Measurements from ENCODE around the gene GNPTG. TPM values are rescaled to one million over a fixed set of nuclear protein-coding genes. Genes with fewer than 3 reads are reported as not detected.

The GNPTG gene
- 26.2 to 39.2 TPM (median 34.4 TPM) in 5 replicates for total RNA-seq (2022; extraction: Qiagen RNA extraction; ENCODE audit: low read depth)

DNA sequence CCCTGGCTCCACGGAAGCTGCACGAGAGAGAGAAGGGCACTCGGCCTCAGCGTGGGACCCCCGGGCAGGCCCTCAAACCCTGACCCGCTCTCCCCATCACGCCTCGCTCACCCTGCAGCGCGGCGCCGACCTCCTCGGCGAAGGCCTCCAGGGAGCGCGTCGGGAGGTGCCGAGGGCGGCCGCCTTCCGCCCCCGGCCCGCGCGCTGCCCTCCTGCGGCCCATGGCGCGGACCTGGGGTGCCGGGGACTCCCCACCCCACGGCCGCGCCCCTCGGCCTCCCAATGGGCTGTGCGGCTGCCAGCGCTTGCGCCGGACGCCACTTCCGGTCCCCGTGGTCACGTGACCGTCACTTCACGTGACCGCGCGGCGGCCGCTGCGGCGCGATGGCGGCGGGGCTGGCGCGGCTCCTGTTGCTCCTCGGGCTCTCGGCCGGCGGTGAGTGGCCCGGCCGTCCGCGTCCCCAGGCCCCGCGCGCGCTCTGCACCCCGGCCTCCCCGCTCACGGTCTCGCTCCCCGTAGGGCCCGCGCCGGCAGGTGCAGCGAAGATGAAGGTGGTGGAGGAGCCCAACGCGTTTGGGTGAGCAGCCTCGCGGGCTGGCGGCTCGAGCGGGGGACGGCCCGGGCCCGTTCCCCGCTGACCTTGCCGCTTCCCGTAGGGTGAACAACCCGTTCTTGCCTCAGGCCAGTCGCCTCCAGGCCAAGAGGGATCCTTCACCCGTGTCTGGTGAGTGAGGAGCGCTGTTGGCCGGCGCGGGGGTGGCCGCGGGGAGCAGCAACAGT is at the start of gene GNPTG, which contains the start of gene TSR3:
Gene GNPTG, plus strand, starts transcription at position 350 of the 781 bp plus-strand sequence. Its CDS starts 35 bp downstream, at position 385.
Gene TSR3, minus strand, starts transcription at position 297 of the 781 bp plus-strand sequence. Its CDS starts 74 bp downstream, at position 223.

DNA sequence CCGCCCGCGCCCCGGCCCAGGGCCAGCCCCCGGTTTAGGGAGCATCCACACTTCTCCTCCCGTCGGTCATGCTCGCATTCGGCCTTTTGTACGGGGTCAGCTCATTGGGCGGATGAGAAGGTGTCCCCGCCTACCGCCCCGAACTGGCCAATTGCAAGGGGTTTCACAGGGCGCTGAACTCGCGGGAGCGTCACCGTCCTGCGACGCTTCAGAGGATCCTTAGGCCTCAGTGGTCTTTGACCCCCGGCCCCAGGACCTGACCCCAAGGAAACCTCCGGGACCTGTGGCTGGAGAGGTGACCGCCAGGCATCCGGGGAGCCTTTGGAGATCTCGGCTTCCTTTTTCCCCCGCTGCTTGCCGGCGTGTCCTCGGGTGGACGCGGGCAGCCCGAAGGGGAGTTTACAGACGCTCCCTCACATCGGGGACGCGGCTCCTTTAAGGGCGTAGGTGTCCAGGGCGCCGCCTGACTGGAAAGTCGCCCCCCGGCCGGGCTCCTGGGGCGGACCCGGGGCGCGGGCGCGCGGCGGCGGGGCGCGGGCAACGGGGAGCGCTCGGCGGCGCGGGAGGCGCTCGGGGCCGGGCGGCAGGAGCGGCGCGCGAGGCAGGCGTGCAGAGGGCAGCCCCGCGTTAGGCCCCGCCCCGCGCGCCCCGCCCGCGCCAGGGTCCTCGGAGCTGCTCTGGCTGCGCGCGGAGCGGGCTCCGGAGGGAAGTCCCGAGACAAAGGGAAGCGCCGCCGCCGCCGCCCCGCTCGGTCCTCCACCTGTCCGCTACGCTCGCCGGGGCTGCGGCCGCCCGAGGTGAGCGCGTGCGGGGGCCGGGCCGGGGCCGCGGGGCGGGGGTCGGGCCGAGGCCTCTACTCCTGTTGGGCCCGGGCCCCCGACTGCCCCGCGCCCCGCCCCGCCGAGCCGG is 42.5 kb upstream of the GNPTG start, which contains the start of gene UBE2I:
Gene UBE2I, plus strand, starts transcription at position 660 of the 909 bp plus-strand sequence. CDS start 4,395 bp downstream, outside the sequence.

DNA sequence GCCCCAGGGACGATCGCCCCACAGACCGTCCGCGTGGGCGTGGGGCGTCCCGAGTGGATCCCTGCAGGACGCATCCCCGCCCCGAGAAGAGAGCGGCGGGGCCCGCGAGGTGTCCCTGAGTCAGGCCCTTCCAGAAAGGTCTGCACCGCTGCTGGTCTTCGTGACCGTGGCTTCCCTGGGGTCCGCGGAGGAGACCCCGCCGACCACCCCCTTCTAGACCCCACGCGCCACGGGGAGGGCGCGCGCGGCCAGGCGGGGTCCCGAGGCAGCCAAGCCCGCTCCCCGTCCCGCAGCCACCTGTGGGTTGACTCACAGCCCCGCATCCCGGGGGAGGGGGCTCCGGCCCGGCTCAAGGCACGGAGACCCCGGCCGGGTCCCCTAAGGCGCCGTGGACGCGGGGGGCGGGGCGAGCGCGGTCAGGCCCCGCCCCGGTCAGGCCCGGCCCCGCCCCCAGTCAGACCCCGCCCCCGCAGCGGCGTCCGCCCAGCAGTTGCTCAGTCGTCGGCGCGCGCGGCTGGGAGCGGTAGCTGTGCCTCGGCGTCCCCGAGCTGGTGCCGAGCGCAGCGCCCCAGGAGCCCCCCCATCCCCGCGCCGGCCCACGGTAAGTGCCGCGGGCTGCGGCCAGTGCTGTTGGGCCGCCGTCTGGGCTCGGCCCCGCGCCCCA is 18.4 kb upstream of the GNPTG start, which contains the start of gene BAIAP3:
Gene BAIAP3, plus strand, starts transcription at position 497 of the 664 bp plus-strand sequence. CDS start 4,905 bp downstream, outside the sequence.

Other genes with a start within 250 kb of the GNPTG start
- gene CACNA1H, start 198.8 kb upstream of the GNPTG start, total RNA-seq (2022; extraction: Qiagen RNA extraction; ENCODE audit: low read depth) = 12.4 to 19.8 TPM (median 18.4 TPM) in 5 replicates
- 0.15 to 0.16 TPM in 2 of 5 replicates, not detected in the others for gene TPSG1, start 126.7 kb upstream of the GNPTG start, total RNA-seq (2022; extraction: Qiagen RNA extraction; ENCODE audit: low read depth)
- gene TPSB2, start 121.7 kb upstream of the GNPTG start, total RNA-seq (2022; extraction: Qiagen RNA extraction; ENCODE audit: low read depth) = 0.13 TPM in 1 of 5 replicates, not detected in the others
- gene TPSAB1, start 111.2 kb upstream of the GNPTG start, total RNA-seq (2022; extraction: Qiagen RNA extraction; ENCODE audit: low read depth) = 0.09 TPM in 1 of 5 replicates, not detected in the others
- 0.15 TPM in 1 of 5 replicates, not detected in the others for gene TPSD1, start 95.9 kb upstream of the GNPTG start, total RNA-seq (2022; extraction: Qiagen RNA extraction; ENCODE audit: low read depth)
- 150 to 195 TPM (median 172 TPM) in 5 replicates for gene UBE2I, start 42.3 kb upstream of the GNPTG start, total RNA-seq (2022; extraction: Qiagen RNA extraction; ENCODE audit: low read depth)
- gene BAIAP3, start 18.3 kb upstream of the GNPTG start, total RNA-seq (2022; extraction: Qiagen RNA extraction; ENCODE audit: low read depth) = 0.94 to 1.5 TPM (median 1.3 TPM) in 5 replicates
- gene TSR3, start 53 bp upstream of the GNPTG start, total RNA-seq (2022; extraction: Qiagen RNA extraction; ENCODE audit: low read depth) = 58.1 to 93.9 TPM (median 88.2 TPM) in 5 replicates
- 21.4 to 34.4 TPM (median 30.8 TPM) in 5 replicates for gene UNKL, start 62.8 kb downstream of the GNPTG start, total RNA-seq (2022; extraction: Qiagen RNA extraction; ENCODE audit: low read depth)
- 33.5 to 37.2 TPM (median 35.3 TPM) in 5 replicates for gene UQCC4, start 68.8 kb downstream of the GNPTG start, total RNA-seq (2022; extraction: Qiagen RNA extraction; ENCODE audit: low read depth)
- gene PERCC1, start 79.1 kb downstream of the GNPTG start, total RNA-seq (2022; extraction: Qiagen RNA extraction; ENCODE audit: low read depth) = not detected in 5 replicates
- gene CCDC154, start 92.6 kb downstream of the GNPTG start, total RNA-seq (2022; extraction: Qiagen RNA extraction; ENCODE audit: low read depth) = 0.05 to 0.47 TPM (median 0.26 TPM) in 4 of 5 replicates, not detected in the other
- 56.1 to 74.8 TPM (median 72.3 TPM) in 5 replicates for gene CLCN7, start 123.1 kb downstream of the GNPTG start, total RNA-seq (2022; extraction: Qiagen RNA extraction; ENCODE audit: low read depth)
- gene PTX4, start 137.0 kb downstream of the GNPTG start, total RNA-seq (2022; extraction: Qiagen RNA extraction; ENCODE audit: low read depth) = not detected in 5 replicates
- gene TELO2, start 141.4 kb downstream of the GNPTG start, total RNA-seq (2022; extraction: Qiagen RNA extraction; ENCODE audit: low read depth) = 28.3 to 41.7 TPM (median 38.9 TPM) in 5 replicates
- 0.07 to 0.08 TPM in 2 of 5 replicates, not detected in the others for gene TMEM204, start 181.7 kb downstream of the GNPTG start, total RNA-seq (2022; extraction: Qiagen RNA extraction; ENCODE audit: low read depth)